HFFc6 (cell line): ENCODE data around the gene CCDC192. TPM values are rescaled to one million over a fixed set of nuclear protein-coding genes. Genes with fewer than 3 reads are reported as not detected.
A peak's percentile ranks its signal among the peaks of the same experiment; 100 is the strongest.

Experiments used
- DNase-seq: peaks from one replicate; pipeline ENCODE4 v3.0.0-alpha.2; 2018
- H3K27ac Mint-ChIP-seq: 2 replicates; pipeline ENCODE4 v1.8.0; 2020; ENCODE audit warnings: mild to moderate bottlenecking, mixed read lengths
- H3K27me3 Mint-ChIP-seq: 2 replicates; pipeline ENCODE4 v1.8.0; 2021; ENCODE audit warnings: mild to moderate bottlenecking, moderate library complexity, mixed read lengths; ENCODE audit not compliant: insufficient read depth
- H3K36me3 Mint-ChIP-seq: 2 replicates; pipeline ENCODE4 v1.8.0; 2021; ENCODE audit warnings: low read depth, mixed read lengths
- H3K4me1 Mint-ChIP-seq: 2 replicates; pipeline ENCODE4 v1.8.0; 2020; ENCODE audit warnings: low read depth, mixed read lengths
- H3K4me3 Mint-ChIP-seq: 2 replicates; pipeline ENCODE4 v1.8.0; 2020; ENCODE audit warnings: mild to moderate bottlenecking, moderate library complexity, mixed read lengths
- H3K9me3 Mint-ChIP-seq: 2 replicates; pipeline ENCODE4 v1.8.0; 2020; ENCODE audit warnings: mild to moderate bottlenecking, mixed read lengths
- CTCF ChIP-seq: fragments of 200-600 bp; sonication (generic); IDR thresholded peaks from 2 replicates; pipeline ENCODE4 v1.5.0; 2021; ENCODE audit warnings: antibody characterized with exemption, mild to moderate bottlenecking
- total RNA-seq, 6 experiments: library from RNA; stranded (reverse); fragmentation: NEBNext Ultra II Directional; extraction: Animal tissue kit (Norgen Biotek cat#: 25700); gene quantifications; 2 replicates in 1 of 6; 3 replicates in 5 of 6; pipeline ENCODE4 v1.2.3, GENCODE V29; 2021

CCDC192 gene
- total RNA-seq, 6 experiments from 2014 or later: not detected

GRCh38 chr5:127806776-127807175 is 103.6 kb downstream of the CCDC192 start:
- no peak overlapping the region for H3K4me3 Mint-ChIP-seq
- DNase-seq: no peak
- H3K36me3 Mint-ChIP-seq: no peaks in the 10 kb centered on the region
- H3K27ac Mint-ChIP-seq: no peak overlapping the region
- no peak for TF ChIP-seq CTCF
- H3K4me1 Mint-ChIP-seq: peaks cover 16% of the 10 kb centered on the region
- no peaks in the 10 kb centered on the region for H3K9me3 Mint-ChIP-seq
- peaks cover 2% of the 10 kb centered on the region; the same call in 1 of the 2 replicates for H3K27me3 Mint-ChIP-seq

DNA sequence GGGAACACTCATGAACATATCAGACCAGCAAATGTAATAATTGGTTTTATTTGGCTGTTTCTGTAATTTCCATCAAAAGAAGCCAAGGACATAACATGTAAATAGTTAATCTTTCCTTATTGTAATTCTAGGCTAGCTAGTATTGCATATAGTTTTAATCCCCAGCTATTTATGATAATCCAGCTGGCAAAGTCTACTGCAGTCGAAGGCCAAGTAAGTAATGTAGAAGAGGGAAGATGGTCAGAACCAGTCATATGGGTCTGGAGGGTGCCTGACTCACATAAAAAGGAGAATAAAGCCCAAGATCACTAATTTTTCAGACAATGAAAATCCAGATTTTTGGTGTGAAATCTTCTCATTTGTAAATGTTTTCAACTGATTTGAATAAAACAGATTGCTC is 106.3 kb downstream of the CCDC192 start:
- DNase-seq: no peak
- no peak for TF ChIP-seq CTCF
- Mint-ChIP-seq H3K36me3 (no peaks in the 10 kb centered on the region), H3K27ac (no peak overlapping the region), H3K4me1 (peaks cover 44% of the 10 kb centered on the region), H3K9me3 (no peaks in the 10 kb centered on the region), H3K4me3 (no peak overlapping the region), H3K27me3 (peaks cover 2% of the 10 kb centered on the region; the same call in 1 of the 2 replicates)

DNA sequence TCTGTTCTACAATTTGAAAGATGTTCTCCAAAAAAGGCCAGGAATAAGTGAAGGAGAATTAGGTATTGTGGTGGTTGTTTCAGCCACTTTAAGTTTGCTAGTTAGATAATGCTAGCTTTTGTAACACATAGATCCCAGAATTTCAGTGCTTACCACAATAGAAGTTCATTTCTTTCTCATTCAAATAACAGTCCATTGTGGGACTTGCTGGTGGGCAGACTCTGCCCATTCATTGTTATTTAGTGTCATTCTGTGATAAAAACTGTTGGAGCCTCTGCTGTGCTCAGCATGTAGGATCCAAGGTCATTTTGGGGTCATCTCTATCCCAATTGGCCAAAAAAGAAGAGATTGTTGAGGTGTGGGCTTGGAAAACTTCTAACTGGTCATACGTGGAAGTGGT is 106.8 kb downstream of the CCDC192 start:
- Mint-ChIP-seq H3K36me3 (peaks cover 2% of the 10 kb centered on the region; the same call in 1 of the 2 replicates), H3K4me1 (peaks cover 45% of the 10 kb centered on the region), H3K27ac (no peak overlapping the region), H3K9me3 (no peaks in the 10 kb centered on the region), H3K27me3 (peaks cover 2% of the 10 kb centered on the region; the same call in 1 of the 2 replicates), H3K4me3 (no peak overlapping the region)
- DNase-seq: no peak
- no peak for TF ChIP-seq CTCF

DNA sequence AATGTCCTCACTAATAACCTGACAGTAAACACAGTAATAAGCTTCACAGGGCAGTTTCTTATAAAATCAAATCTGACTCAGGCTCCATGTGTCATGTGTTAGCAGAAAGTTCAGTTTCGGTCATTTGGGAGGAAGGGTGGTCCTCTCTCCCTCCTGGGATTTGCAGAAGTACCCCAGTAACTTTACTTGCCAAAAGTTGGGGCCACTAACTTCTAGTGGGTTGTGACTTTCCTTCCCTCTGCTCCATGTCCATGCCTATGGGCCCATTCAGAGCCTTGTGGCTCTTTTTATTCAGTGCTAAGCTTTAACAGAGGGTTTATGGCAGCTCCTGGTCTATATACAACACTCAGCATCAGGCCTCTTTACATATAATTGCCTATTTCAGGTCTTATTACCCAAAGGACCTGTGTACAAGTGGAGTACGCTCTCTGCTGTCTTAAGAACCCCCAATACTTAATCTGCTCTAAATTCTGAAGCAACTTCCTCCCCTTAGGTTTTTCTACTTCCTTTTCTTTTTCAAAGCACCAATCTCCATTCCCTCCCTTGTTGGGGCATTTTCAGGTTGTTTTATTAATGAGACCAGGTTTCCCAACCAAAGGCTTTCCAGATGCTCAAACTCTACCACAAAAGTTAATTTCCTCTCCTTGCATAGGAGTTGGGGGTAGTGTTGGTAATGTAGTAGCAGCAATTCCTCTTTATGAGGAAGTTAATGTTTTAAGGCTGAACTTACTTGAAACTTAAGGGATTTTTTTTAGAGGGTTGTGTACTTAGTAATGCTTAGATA is 107.7 kb downstream of the CCDC192 start:
- Mint-ChIP-seq H3K9me3 (no peaks in the 10 kb centered on the region), H3K36me3 (peaks cover 4% of the 10 kb centered on the region; the same call in 1 of the 2 replicates), H3K4me3 (no peak overlapping the region), H3K27ac (no peak overlapping the region), H3K27me3 (peaks cover 2% of the 10 kb centered on the region; the same call in 1 of the 2 replicates), H3K4me1 (peaks cover 45% of the 10 kb centered on the region)
- no peak for TF ChIP-seq CTCF
- no peak for DNase-seq

DNA sequence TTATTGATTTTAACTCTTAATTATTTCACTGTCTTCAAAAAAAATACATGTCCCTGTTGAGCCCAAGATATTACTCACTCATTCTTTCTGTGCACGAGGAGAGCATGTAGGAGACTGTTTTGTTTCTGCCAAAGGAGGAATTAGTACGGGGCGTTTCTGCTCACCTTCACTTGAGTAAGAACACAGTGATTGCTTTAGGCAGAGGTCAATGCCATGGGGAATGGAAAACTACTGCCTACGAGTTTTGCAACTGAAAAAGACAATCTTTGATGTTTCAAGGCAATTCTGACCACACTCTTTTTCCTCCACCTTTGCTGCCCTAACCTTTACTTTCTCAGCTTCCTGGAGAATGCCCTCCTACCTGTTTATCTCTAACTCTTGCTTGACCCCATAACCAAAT is 109.4 kb downstream of the CCDC192 start:
- TF ChIP-seq CTCF: no peak
- peaks cover 45% of the 10 kb centered on the region for H3K4me1 Mint-ChIP-seq
- H3K9me3 Mint-ChIP-seq: no peaks in the 10 kb centered on the region
- H3K36me3 Mint-ChIP-seq: peaks cover 4% of the 10 kb centered on the region; the same call in 1 of the 2 replicates
- no peaks in the 10 kb centered on the region for H3K27me3 Mint-ChIP-seq
- H3K27ac Mint-ChIP-seq: peak overlapping the region; percentile 3; the same call in 1 of the 2 replicates
- DNase-seq: no peak
- H3K4me3 Mint-ChIP-seq: peak overlapping the region; percentile 54; the same call in 1 of the 2 replicates
